ENCODE data around the gene SCN11A.

SCN11A gene

DNA sequence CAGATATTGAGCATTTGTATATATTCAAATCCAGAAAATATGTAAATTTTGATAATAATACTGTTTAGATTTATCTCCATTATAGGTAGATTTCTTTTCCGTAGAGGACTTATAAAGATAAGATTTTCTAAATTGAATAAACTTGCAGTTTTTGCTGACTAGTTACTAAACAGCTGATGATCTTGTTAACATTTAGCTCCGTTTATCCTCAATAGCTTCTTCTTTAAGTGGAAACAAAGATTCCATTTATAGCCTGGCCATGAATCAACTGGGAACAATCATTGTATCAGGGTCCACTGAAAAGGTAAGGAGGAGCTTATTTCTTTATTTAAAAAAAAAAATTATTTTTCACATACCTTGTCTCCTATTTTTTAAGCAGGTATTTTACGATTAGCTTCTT is 16.8 kb upstream of the SCN11A start:
- H3K27me3 ChIP-seq (ENCODE audit: insufficient read depth, poor library complexity, severe bottlenecking) = no peaks in the 10 kb centered on the region
- TF ChIP-seq, protein P1, sequence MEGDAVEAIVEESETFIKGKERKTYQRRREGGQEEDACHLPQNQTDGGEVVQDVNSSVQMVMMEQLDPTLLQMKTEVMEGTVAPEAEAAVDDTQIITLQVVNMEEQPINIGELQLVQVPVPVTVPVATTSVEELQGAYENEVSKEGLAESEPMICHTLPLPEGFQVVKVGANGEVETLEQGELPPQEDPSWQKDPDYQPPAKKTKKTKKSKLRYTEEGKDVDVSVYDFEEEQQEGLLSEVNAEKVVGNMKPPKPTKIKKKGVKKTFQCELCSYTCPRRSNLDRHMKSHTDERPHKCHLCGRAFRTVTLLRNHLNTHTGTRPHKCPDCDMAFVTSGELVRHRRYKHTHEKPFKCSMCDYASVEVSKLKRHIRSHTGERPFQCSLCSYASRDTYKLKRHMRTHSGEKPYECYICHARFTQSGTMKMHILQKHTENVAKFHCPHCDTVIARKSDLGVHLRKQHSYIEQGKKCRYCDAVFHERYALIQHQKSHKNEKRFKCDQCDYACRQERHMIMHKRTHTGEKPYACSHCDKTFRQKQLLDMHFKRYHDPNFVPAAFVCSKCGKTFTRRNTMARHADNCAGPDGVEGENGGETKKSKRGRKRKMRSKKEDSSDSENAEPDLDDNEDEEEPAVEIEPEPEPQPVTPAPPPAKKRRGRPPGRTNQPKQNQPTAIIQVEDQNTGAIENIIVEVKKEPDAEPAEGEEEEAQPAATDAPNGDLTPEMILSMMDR (IDR thresholded peaks at IDR 0.05; ENCODE audit: insufficient read depth, low read length) = no peak
- DNase-seq (ENCODE audit: low read depth in 1 of 2, low spot score in 1 of 2) = no peak
- no peak overlapping the region for H3K4me3 ChIP-seq (replicated peaks; ENCODE audit: insufficient read depth, low read length)
- no peak overlapping the region for H3K27ac ChIP-seq (replicated peaks)

DNA sequence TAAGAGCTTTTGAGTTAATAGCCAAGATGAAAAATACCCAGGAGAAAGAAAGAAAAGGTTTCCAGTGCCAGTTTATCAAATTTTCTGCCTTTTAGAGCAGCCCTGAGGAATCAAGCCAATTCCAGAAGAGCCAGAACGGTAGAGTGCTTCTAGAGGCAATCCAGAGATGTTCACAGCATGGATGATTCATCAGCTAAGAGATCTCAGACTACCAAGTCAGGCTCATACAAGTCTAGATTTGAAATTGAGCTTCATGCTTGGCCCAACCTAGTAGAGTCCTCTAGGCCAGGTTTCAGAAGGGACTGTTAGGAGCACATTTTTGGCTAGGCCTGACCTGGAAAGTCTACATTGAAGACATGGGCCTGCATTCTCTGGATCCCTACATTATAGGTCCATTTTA is 15.5 kb upstream of the SCN11A start:
- no peak overlapping the region for H3K4me3 ChIP-seq (replicated peaks; ENCODE audit: insufficient read depth, low read length)
- no peaks in the 10 kb centered on the region for H3K27me3 ChIP-seq (ENCODE audit: insufficient read depth, poor library complexity, severe bottlenecking)
- no peak for DNase-seq (ENCODE audit: low read depth in 1 of 2, low spot score in 1 of 2)
- TF ChIP-seq, protein P1 (IDR thresholded peaks at IDR 0.05; ENCODE audit: insufficient read depth, low read length) = no peak
- TF ChIP-seq GABPA (IDR thresholded peaks at IDR 0.05; ENCODE audit: low read depth) (no peak), SPI1 (IDR thresholded peaks at IDR 0.05; ENCODE audit: borderline replicate concordance, low read depth) (no peak), POLR2AphosphoS5 (IDR thresholded peaks at IDR 0.05; ENCODE audit: low read depth) (no peak)
- TF ChIP-seq, protein P2, sequence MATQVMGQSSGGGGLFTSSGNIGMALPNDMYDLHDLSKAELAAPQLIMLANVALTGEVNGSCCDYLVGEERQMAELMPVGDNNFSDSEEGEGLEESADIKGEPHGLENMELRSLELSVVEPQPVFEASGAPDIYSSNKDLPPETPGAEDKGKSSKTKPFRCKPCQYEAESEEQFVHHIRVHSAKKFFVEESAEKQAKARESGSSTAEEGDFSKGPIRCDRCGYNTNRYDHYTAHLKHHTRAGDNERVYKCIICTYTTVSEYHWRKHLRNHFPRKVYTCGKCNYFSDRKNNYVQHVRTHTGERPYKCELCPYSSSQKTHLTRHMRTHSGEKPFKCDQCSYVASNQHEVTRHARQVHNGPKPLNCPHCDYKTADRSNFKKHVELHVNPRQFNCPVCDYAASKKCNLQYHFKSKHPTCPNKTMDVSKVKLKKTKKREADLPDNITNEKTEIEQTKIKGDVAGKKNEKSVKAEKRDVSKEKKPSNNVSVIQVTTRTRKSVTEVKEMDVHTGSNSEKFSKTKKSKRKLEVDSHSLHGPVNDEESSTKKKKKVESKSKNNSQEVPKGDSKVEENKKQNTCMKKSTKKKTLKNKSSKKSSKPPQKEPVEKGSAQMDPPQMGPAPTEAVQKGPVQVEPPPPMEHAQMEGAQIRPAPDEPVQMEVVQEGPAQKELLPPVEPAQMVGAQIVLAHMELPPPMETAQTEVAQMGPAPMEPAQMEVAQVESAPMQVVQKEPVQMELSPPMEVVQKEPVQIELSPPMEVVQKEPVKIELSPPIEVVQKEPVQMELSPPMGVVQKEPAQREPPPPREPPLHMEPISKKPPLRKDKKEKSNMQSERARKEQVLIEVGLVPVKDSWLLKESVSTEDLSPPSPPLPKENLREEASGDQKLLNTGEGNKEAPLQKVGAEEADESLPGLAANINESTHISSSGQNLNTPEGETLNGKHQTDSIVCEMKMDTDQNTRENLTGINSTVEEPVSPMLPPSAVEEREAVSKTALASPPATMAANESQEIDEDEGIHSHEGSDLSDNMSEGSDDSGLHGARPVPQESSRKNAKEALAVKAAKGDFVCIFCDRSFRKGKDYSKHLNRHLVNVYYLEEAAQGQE (IDR thresholded peaks at IDR 0.05; ENCODE audit: insufficient replicate concordance, low read depth) = no peak
- no peak overlapping the region for H3K27ac ChIP-seq (replicated peaks)

DNA sequence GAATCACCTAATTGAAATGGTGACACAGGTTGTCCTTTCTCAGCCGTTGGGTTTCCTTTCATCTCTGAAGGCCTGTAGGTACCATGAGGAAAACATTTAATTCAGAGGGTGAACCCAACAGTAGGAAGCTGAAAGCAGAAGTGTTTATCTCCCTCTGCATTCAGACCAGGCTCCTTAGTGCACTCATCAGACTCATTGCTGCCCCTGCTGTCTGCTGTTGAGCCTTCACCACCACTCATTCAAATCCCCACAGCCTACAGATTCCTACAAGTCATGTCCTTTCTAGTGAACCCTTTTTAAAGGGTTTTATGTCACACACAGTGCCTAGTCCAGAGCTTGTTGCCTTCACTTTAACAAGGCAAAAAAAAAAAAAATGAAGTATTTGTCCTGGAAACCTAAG is 13.5 kb upstream of the SCN11A start:
- Histone ChIP-seq H3K4me3 (replicated peaks; ENCODE audit: insufficient read depth, low read length) (no peak overlapping the region), H3K27me3 (ENCODE audit: insufficient read depth, poor library complexity, severe bottlenecking) (no peaks in the 10 kb centered on the region), H3K27ac (replicated peaks) (no peak overlapping the region)
- no peak for TF ChIP-seq GABPA (IDR thresholded peaks at IDR 0.05; ENCODE audit: low read depth)
- TF ChIP-seq, protein P1 (IDR thresholded peaks at IDR 0.05; ENCODE audit: insufficient read depth, low read length) = peak; percentile 52
- TF ChIP-seq, protein P2 (IDR thresholded peaks at IDR 0.05; ENCODE audit: insufficient replicate concordance, low read depth) = no peak
- peak; percentile 87; the same call in 1 of the 2 replicates for TF ChIP-seq SPI1 (IDR thresholded peaks at IDR 0.05; ENCODE audit: borderline replicate concordance, low read depth)
- peak; percentile 20 to 73 for DNase-seq (ENCODE audit: low read depth in 1 of 2, low spot score in 1 of 2)

DNA sequence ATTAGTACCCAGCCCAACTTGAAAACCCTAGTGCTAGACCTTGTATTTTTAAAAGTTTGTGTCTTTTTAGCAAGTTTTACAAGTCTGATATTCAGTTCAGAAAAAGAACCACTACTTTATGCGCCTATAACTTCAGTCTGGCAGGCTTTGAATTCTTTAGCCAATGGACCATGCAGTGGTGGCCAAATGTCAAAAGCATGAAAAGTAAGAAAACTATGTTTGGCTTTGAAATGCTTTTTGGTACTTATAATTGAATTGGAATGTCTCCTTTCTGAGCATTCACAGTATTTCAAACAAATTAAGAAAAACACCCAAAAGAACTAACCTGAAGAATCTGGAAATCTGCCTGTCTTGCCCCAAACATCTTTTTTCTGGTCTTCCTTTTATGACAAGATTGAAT is 12.9 kb upstream of the SCN11A start:
- TF ChIP-seq GABPA (IDR thresholded peaks at IDR 0.05; ENCODE audit: low read depth) (no peak), SPI1 (IDR thresholded peaks at IDR 0.05; ENCODE audit: borderline replicate concordance, low read depth) (no peak), POLR2AphosphoS5 (IDR thresholded peaks at IDR 0.05; ENCODE audit: low read depth) (no peak)
- TF ChIP-seq, protein P1 (IDR thresholded peaks at IDR 0.05; ENCODE audit: insufficient read depth, low read length) = no peak
- TF ChIP-seq, protein P2 (IDR thresholded peaks at IDR 0.05; ENCODE audit: insufficient replicate concordance, low read depth) = no peak
- no peak overlapping the region for H3K27ac ChIP-seq (replicated peaks)
- no peak for DNase-seq (ENCODE audit: low read depth in 1 of 2, low spot score in 1 of 2)
- H3K4me3 ChIP-seq (replicated peaks; ENCODE audit: insufficient read depth, low read length) = no peak overlapping the region
- H3K27me3 ChIP-seq (ENCODE audit: insufficient read depth, poor library complexity, severe bottlenecking) = no peaks in the 10 kb centered on the region

Measured in HL-60 (cell line).